ENCODE data around the gene C9orf152. TPM values are rescaled to one million over a fixed set of nuclear protein-coding genes. Genes with fewer than 3 reads are reported as not detected.

C9orf152 gene
- total RNA-seq, 2 donors from 2014 or later = not detected

GRCh38 chr9:110155751-110156150 is 52.2 kb downstream of the C9orf152 start:
- intact Hi-C loops (cut with DNase I) = loop anchor here (10.0 kb wide), 2 partner anchors 181 to 251 kb away; no protein-coding TSS in a partner anchor
- no peak for DNase-seq (ENCODE audit: low spot score)

- no peak for DNase-seq (ENCODE audit: low spot score)
- intact Hi-C loops (cut with DNase I) = loop anchor here (10.0 kb wide), 2 partner anchors 179 to 249 kb away; no protein-coding TSS in a partner anchor
Measured at GRCh38 chr9:110153431-110153830, 54.5 kb downstream of the C9orf152 start.

GRCh38 chr9:110152704-110153374 is 55.1 kb downstream of the C9orf152 start:
- intact Hi-C loops (cut with DNase I) = loop anchor here (10.0 kb wide), 2 partner anchors 178 to 248 kb away; no protein-coding TSS in a partner anchor
- no peak for DNase-seq (ENCODE audit: low spot score)

Other genes starting within 250 kb of the C9orf152 start
- gene TXN, start 48.3 kb upstream of the C9orf152 start, total RNA-seq = 100 to 1,000 TPM; 132 to 212 TPM
- gene TXNDC8, start 129.7 kb upstream of the C9orf152 start, total RNA-seq = not detected